ENCODE measurements around the gene ZNF385A.

Gene ZNF385A

DNA sequence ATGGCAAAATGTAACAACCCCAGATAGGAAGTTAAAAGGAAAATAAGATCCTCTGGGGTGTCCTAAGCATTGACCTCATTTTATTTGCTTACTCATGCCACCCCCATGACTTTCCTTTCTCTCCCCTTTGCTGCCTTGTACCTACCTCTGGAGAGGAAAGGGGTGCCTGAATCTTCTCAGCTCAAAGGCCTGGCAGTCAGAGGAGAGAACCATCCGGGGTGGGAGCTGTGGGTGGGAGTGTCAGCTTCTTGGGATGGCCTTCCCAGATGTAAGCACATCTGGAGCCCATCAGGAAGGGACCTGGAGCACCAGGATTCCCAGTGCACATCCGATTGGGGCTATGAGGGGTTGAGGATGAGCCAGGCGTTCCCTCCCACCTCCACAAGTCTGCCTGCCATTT lies 39.7 kb upstream of the ZNF385A start:
- Histone ChIP-seq H3K36me3 (ENCODE audit: control insufficient read depth, insufficient read depth, low read length) (no peaks in the 10 kb centered on the region), H3K9me3 (ENCODE audit: control insufficient read depth, low read length) (no peaks in the 10 kb centered on the region), H3K27me3 (ENCODE audit: control insufficient read depth, insufficient read depth, low read length, poor library complexity, severe bottlenecking) (no peaks in the 10 kb centered on the region), H3K27ac (ENCODE audit: insufficient read depth, low read depth, low read length, poor library complexity, severe bottlenecking) (no peak overlapping the region), H3K4me1 (ENCODE audit: control insufficient read depth, insufficient read depth, low read length) (peaks cover 37% of the 10 kb centered on the region), H3K4me3 (ENCODE audit: insufficient read depth, low read depth, low read length) (no peak overlapping the region)
- 89 to 91% methylated on average over 3 of the region's 3 CpGs for WGBS, 2 experiments

GRCh38 chr12:54423816-54424150 lies 39.2 kb upstream of the ZNF385A start:
- peaks cover 36% of the 10 kb centered on the region for H3K4me1 ChIP-seq (ENCODE audit: control insufficient read depth, insufficient read depth, low read length)
- no peak overlapping the region for H3K4me3 ChIP-seq (ENCODE audit: insufficient read depth, low read depth, low read length)
- H3K27ac ChIP-seq (ENCODE audit: insufficient read depth, low read depth, low read length, poor library complexity, severe bottlenecking), result no peak overlapping the region
- H3K9me3 ChIP-seq (ENCODE audit: control insufficient read depth, low read length), result no peaks in the 10 kb centered on the region
- no peaks in the 10 kb centered on the region for H3K27me3 ChIP-seq (ENCODE audit: control insufficient read depth, insufficient read depth, low read length, poor library complexity, severe bottlenecking)
- H3K36me3 ChIP-seq (ENCODE audit: control insufficient read depth, insufficient read depth, low read length), result no peaks in the 10 kb centered on the region
- WGBS, 2 experiments, result 94 to 96% methylated on average over 5 of the region's 5 CpGs

DNA sequence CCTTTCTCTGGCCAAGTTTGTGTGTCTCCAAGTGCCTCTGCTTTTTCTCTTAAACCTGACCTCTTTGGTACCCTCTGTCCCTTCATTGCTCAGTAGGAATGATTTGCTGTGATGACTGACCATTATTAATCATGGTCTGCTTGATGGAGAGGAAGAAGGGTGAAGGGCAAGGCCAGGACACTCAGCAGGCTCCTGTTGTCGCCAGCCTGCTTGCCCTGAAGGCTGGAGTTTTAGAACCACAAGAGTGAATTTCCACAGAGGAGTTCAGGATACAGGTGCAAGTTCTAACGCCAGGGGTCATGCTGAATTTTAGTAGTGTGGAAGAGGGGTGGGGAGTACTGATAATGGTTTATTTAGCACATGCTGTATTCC lies 37.3 kb upstream of the ZNF385A start:
- WGBS, 2 experiments, result 86 to 93% methylated on average over 2 of the region's 2 CpGs
- no peak overlapping the region for H3K27ac ChIP-seq (ENCODE audit: insufficient read depth, low read depth, low read length, poor library complexity, severe bottlenecking)
- no peaks in the 10 kb centered on the region for H3K9me3 ChIP-seq (ENCODE audit: control insufficient read depth, low read length)
- peaks cover 32% of the 10 kb centered on the region for H3K4me1 ChIP-seq (ENCODE audit: control insufficient read depth, insufficient read depth, low read length)
- H3K4me3 ChIP-seq (ENCODE audit: insufficient read depth, low read depth, low read length), result no peak overlapping the region
- H3K27me3 ChIP-seq (ENCODE audit: control insufficient read depth, insufficient read depth, low read length, poor library complexity, severe bottlenecking), result no peaks in the 10 kb centered on the region
- H3K36me3 ChIP-seq (ENCODE audit: control insufficient read depth, insufficient read depth, low read length), result no peaks in the 10 kb centered on the region

GRCh38 chr12:54421175-54421878 lies 36.8 kb upstream of the ZNF385A start:
- H3K9me3 ChIP-seq (ENCODE audit: control insufficient read depth, low read length), result no peaks in the 10 kb centered on the region
- H3K36me3 ChIP-seq (ENCODE audit: control insufficient read depth, insufficient read depth, low read length), result no peaks in the 10 kb centered on the region
- WGBS, 2 experiments, result 78 to 80% methylated on average over 4 of the region's 4 CpGs
- H3K4me1 ChIP-seq (ENCODE audit: control insufficient read depth, insufficient read depth, low read length), result peaks cover 35% of the 10 kb centered on the region
- H3K27ac ChIP-seq (ENCODE audit: insufficient read depth, low read depth, low read length, poor library complexity, severe bottlenecking), result no peak overlapping the region
- H3K27me3 ChIP-seq (ENCODE audit: control insufficient read depth, insufficient read depth, low read length, poor library complexity, severe bottlenecking), result no peaks in the 10 kb centered on the region
- H3K4me3 ChIP-seq (ENCODE audit: insufficient read depth, low read depth, low read length), result no peak overlapping the region

DNA sequence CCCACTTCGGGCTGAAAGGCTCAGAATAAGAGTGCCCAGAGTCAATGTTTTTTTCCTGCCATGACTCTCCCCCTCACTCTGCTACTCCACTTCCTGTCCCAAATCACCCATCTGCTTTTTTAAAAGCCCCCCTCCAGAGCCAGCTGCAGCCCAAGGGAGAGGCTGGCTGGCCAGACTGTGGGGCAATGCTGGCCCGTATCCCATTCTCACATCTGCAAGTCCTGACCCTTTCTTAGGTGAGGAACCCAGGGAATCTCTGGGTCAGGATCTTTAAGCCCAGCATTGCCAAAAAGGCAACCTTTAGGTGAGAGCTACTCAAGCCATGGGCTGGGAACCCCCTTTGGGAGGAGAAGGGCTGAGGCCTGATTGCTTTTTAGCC lies 36.2 kb upstream of the ZNF385A start:
- Histone ChIP-seq H3K9me3 (ENCODE audit: control insufficient read depth, low read length) (no peaks in the 10 kb centered on the region), H3K4me1 (ENCODE audit: control insufficient read depth, insufficient read depth, low read length) (peaks cover 31% of the 10 kb centered on the region), H3K36me3 (ENCODE audit: control insufficient read depth, insufficient read depth, low read length) (no peaks in the 10 kb centered on the region), H3K27ac (ENCODE audit: insufficient read depth, low read depth, low read length, poor library complexity, severe bottlenecking) (peak overlapping the region; percentile 40), H3K27me3 (ENCODE audit: control insufficient read depth, insufficient read depth, low read length, poor library complexity, severe bottlenecking) (no peaks in the 10 kb centered on the region), H3K4me3 (ENCODE audit: insufficient read depth, low read depth, low read length) (no peak overlapping the region)
- 27 to 31% methylated on average over 2 of the region's 2 CpGs for WGBS, 2 experiments

DNA sequence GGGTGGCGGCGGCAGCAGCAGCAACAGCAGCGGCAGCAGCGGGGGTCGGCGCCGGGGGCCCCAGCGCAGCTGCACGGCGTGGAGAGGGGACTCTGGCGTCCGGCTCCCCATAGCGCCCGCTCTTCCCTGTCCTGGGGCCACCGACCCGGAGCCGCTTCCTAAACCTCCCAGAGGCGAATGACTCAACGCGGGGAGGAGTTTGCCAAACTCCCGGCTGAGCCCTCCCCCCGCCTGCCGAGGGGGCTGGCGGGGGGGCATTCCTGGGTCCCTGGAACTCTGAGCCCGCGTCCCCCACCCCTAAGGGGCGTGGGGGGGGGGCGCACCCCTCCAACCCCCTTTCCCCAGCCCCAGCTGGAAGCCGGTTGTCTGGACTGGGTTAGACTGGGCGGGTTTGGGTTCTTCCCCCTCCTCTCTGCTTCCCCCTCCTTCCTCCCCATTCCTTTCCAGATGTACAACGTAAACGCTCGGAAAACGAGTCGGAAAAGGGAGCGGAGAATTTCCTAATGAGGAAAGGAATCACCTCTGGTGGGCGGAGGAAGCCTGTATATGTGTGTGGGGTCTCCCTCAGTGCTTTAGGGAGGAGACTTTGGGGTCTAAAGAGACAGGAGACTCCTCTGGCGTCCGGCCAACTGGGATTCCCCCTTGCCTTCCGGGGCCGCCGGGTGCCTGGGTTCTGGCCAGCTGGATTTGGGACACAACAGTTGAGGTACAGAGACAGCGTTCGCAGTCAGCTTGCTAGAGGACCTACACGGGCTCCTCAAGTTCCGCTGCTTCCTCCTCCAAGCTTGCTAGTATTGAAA lies 34.8 kb upstream of the ZNF385A start, which contains the start of gene ITGA5:
TSS of gene ITGA5 (minus strand) at position 179 of the 800 bp plus-strand sequence. CDS start at position 111, 68 bp downstream.
- peak within 1 kb of the TSS; percentile 73 for H3K27ac ChIP-seq (ENCODE audit: insufficient read depth, low read depth, low read length, poor library complexity, severe bottlenecking)
- H3K4me1 ChIP-seq (ENCODE audit: control insufficient read depth, insufficient read depth, low read length), result peaks cover 28% of the 10 kb centered on the region

GRCh38 chr12:54418441-54419087 lies 34.0 kb upstream of the ZNF385A start:
- Histone ChIP-seq H3K27me3 (ENCODE audit: control insufficient read depth, insufficient read depth, low read length, poor library complexity, severe bottlenecking) (no peaks in the 10 kb centered on the region), H3K4me3 (ENCODE audit: insufficient read depth, low read depth, low read length) (peak overlapping the region; percentile 87), H3K9me3 (ENCODE audit: control insufficient read depth, low read length) (no peaks in the 10 kb centered on the region), H3K36me3 (ENCODE audit: control insufficient read depth, insufficient read depth, low read length) (no peaks in the 10 kb centered on the region), H3K4me1 (ENCODE audit: control insufficient read depth, insufficient read depth, low read length) (peaks cover 30% of the 10 kb centered on the region), H3K27ac (ENCODE audit: insufficient read depth, low read depth, low read length, poor library complexity, severe bottlenecking) (peak overlapping the region; percentile 73)
- whole genome bisulfite sequencing, 2 experiments, result 0% methylated on average over 35 of the region's 35 CpGs

More for the DNA sequence above, 34.8 kb upstream of the ZNF385A start, which contains the start of gene ITGA5:
- Histone ChIP-seq H3K36me3 (ENCODE audit: control insufficient read depth, insufficient read depth, low read length) (no peaks in the 10 kb centered on the region), H3K9me3 (ENCODE audit: control insufficient read depth, low read length) (no peaks in the 10 kb centered on the region), H3K4me3 (ENCODE audit: insufficient read depth, low read depth, low read length) (peak within 1 kb of the TSS; percentile 87), H3K27me3 (ENCODE audit: control insufficient read depth, insufficient read depth, low read length, poor library complexity, severe bottlenecking) (no peaks in the 10 kb centered on the region)
- WGBS, 2 experiments, result 4% methylated on average over 45 to 46 of the region's 46 CpGs

DNA sequence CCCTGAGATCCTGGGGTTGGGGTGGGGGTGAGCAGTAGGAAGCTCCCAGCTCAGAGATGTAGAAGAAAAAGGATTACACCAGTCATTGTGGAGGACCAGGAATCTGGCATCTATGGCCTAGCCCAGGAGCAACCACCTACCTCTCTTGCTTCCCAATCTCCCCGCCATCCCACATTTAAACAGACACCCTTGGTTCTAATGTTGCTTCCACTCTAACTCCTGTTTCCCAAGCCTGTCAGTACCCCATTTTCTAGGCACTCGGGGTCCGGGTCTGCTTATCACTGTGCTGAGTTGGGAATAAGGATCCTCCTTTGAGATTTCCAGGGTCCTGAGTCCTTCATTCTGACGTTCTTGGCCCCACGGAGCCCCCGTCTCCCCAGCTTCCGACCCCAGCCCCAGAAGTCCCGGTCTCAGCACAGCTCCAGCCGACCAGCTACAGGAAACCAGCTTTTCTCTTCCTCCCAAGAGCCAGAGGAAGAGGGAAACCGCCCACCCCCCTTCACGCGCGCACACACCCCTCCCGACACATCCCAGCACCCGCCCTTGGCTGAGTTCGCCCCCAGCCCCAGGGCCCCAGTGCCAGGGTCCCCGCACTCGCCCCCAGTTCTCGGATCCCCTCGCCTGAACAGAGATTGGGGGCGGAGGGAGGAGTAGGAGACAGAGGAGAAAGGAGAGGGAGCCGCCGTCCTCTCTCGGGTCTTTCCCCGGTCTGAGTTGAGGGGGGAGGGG lies 33.3 kb upstream of the ZNF385A start:
- no peaks in the 10 kb centered on the region for H3K9me3 ChIP-seq (ENCODE audit: control insufficient read depth, low read length)
- no peaks in the 10 kb centered on the region for H3K27me3 ChIP-seq (ENCODE audit: control insufficient read depth, insufficient read depth, low read length, poor library complexity, severe bottlenecking)
- H3K4me3 ChIP-seq (ENCODE audit: insufficient read depth, low read depth, low read length), result peak overlapping the region; percentile 87
- 6 to 7% methylated on average over 20 to 22 of the region's 25 CpGs for WGBS, 2 experiments
- no peaks in the 10 kb centered on the region for H3K36me3 ChIP-seq (ENCODE audit: control insufficient read depth, insufficient read depth, low read length)
- peaks cover 35% of the 10 kb centered on the region for H3K4me1 ChIP-seq (ENCODE audit: control insufficient read depth, insufficient read depth, low read length)
- H3K27ac ChIP-seq (ENCODE audit: insufficient read depth, low read depth, low read length, poor library complexity, severe bottlenecking), result peak overlapping the region; percentile 16

GRCh38 chr12:54416687-54417603 lies 32.4 kb upstream of the ZNF385A start:
- Histone ChIP-seq H3K36me3 (ENCODE audit: control insufficient read depth, insufficient read depth, low read length) (no peaks in the 10 kb centered on the region), H3K27ac (ENCODE audit: insufficient read depth, low read depth, low read length, poor library complexity, severe bottlenecking) (no peak overlapping the region), H3K9me3 (ENCODE audit: control insufficient read depth, low read length) (no peaks in the 10 kb centered on the region), H3K4me3 (ENCODE audit: insufficient read depth, low read depth, low read length) (peak overlapping the region; percentile 87), H3K4me1 (ENCODE audit: control insufficient read depth, insufficient read depth, low read length) (peaks cover 37% of the 10 kb centered on the region), H3K27me3 (ENCODE audit: control insufficient read depth, insufficient read depth, low read length, poor library complexity, severe bottlenecking) (no peaks in the 10 kb centered on the region)
- 69 to 78% methylated on average over 4 of the region's 5 CpGs for WGBS, 2 experiments

All from ectodermal cell (in vitro differentiated cells).